ENCODE measurements around the gene CLSTN1.

CLSTN1 gene

DNA sequence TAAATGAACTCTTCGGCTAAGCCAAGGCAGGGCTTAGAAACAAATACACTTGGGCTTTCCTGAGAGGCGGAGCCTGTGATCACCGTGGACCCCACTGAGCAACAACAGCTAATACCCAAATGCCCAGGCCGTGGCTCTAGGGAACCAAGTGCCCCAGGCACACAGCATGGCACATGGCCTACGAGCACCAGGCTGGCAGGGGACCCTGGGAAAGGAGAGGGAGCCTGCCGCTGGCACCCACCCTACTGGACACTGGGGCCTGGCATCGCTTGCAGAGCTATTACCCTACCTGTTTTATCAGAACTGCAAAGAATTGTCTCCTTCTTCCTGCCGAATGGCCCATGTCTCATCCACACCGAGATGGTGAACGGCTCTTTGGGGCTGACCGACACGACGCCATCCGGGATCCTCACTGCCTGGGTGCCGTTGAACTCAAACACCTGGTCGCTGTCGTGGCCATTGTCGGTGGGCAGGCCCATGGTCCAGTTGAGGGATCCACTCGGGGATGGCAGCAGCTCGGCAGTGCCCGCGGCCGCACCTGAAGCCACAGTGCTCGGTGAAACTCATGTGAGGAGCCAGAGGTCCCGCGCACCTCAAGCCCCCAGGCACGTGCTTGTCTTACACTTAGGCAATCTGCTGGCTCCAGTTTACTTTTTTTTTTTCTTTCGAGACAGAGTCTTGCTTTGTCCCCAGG is 79.5 kb downstream of the CLSTN1 start:
- no peak for TF ChIP-seq SNAI2 (CRISPR knock-in tag; IDR thresholded peaks at IDR 0.05)
- TF ChIP-seq, protein P1, sequence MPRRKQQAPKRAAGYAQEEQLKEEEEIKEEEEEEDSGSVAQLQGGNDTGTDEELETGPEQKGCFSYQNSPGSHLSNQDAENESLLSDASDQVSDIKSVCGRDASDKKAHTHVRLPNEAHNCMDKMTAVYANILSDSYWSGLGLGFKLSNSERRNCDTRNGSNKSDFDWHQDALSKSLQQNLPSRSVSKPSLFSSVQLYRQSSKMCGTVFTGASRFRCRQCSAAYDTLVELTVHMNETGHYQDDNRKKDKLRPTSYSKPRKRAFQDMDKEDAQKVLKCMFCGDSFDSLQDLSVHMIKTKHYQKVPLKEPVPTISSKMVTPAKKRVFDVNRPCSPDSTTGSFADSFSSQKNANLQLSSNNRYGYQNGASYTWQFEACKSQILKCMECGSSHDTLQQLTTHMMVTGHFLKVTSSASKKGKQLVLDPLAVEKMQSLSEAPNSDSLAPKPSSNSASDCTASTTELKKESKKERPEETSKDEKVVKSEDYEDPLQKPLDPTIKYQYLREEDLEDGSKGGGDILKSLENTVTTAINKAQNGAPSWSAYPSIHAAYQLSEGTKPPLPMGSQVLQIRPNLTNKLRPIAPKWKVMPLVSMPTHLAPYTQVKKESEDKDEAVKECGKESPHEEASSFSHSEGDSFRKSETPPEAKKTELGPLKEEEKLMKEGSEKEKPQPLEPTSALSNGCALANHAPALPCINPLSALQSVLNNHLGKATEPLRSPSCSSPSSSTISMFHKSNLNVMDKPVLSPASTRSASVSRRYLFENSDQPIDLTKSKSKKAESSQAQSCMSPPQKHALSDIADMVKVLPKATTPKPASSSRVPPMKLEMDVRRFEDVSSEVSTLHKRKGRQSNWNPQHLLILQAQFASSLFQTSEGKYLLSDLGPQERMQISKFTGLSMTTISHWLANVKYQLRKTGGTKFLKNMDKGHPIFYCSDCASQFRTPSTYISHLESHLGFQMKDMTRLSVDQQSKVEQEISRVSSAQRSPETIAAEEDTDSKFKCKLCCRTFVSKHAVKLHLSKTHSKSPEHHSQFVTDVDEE (CRISPR knock-in tag; IDR thresholded peaks at IDR 0.05) = no peak
- TF ChIP-seq POU6F1 (CRISPR knock-in tag; IDR thresholded peaks at IDR 0.05; ENCODE audit: borderline replicate concordance, low read depth) = no peak
- TF ChIP-seq ISL1 (CRISPR knock-in tag; IDR thresholded peaks at IDR 0.05) = no peak
- no peak for TF ChIP-seq CSRNP3 (CRISPR knock-in tag; IDR thresholded peaks at IDR 0.05)
- no peak for TF ChIP-seq ZNF8 (CRISPR knock-in tag; IDR thresholded peaks at IDR 0.05)
- TF ChIP-seq GLIS3 (CRISPR knock-in tag; IDR thresholded peaks at IDR 0.05) = no peak
- TF ChIP-seq BACH2 (CRISPR knock-in tag; IDR thresholded peaks at IDR 0.05; ENCODE audit: borderline replicate concordance) = no peak
- TF ChIP-seq, protein P2, sequence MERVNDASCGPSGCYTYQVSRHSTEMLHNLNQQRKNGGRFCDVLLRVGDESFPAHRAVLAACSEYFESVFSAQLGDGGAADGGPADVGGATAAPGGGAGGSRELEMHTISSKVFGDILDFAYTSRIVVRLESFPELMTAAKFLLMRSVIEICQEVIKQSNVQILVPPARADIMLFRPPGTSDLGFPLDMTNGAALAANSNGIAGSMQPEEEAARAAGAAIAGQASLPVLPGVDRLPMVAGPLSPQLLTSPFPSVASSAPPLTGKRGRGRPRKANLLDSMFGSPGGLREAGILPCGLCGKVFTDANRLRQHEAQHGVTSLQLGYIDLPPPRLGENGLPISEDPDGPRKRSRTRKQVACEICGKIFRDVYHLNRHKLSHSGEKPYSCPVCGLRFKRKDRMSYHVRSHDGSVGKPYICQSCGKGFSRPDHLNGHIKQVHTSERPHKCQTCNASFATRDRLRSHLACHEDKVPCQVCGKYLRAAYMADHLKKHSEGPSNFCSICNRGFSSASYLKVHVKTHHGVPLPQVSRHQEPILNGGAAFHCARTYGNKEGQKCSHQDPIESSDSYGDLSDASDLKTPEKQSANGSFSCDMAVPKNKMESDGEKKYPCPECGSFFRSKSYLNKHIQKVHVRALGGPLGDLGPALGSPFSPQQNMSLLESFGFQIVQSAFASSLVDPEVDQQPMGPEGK (CRISPR knock-in tag; IDR thresholded peaks at IDR 0.05; ENCODE audit: borderline replicate concordance) = no peak
- no peak for TF ChIP-seq ZNF70 (CRISPR knock-in tag; IDR thresholded peaks at IDR 0.05)
- TF ChIP-seq ZC3H10 (CRISPR knock-in tag; IDR thresholded peaks at IDR 0.05) = no peak
- TF ChIP-seq ZFP3 (CRISPR knock-in tag; IDR thresholded peaks at IDR 0.05) = no peak
- no peak for ATAC-seq

- TF ChIP-seq ISL1 (CRISPR knock-in tag; IDR thresholded peaks at IDR 0.05) (no peak), TOX (CRISPR knock-in tag; IDR thresholded peaks at IDR 0.05; ENCODE audit: borderline replicate concordance) (no peak), ARNTL (CRISPR knock-in tag; IDR thresholded peaks at IDR 0.05; ENCODE audit: borderline replicate concordance, low read depth) (no peak), ZNF8 (CRISPR knock-in tag; IDR thresholded peaks at IDR 0.05) (no peak), POU6F1 (CRISPR knock-in tag; IDR thresholded peaks at IDR 0.05; ENCODE audit: borderline replicate concordance, low read depth) (no peak), ZC3H10 (CRISPR knock-in tag; IDR thresholded peaks at IDR 0.05) (no peak), BACH2 (CRISPR knock-in tag; IDR thresholded peaks at IDR 0.05; ENCODE audit: borderline replicate concordance) (no peak), GLIS3 (CRISPR knock-in tag; IDR thresholded peaks at IDR 0.05) (no peak), SNAI2 (CRISPR knock-in tag; IDR thresholded peaks at IDR 0.05) (no peak), PPARA (CRISPR knock-in tag; IDR thresholded peaks at IDR 0.05; ENCODE audit: borderline replicate concordance) (no peak), OSR1 (CRISPR knock-in tag; IDR thresholded peaks at IDR 0.05) (no peak)
- TF ChIP-seq, protein P3, sequence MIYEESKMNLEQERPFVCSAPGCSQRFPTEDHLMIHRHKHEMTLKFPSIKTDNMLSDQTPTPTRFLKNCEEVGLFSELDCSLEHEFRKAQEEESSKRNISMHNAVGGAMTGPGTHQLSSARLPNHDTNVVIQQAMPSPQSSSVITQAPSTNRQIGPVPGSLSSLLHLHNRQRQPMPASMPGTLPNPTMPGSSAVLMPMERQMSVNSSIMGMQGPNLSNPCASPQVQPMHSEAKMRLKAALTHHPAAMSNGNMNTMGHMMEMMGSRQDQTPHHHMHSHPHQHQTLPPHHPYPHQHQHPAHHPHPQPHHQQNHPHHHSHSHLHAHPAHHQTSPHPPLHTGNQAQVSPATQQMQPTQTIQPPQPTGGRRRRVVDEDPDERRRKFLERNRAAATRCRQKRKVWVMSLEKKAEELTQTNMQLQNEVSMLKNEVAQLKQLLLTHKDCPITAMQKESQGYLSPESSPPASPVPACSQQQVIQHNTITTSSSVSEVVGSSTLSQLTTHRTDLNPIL (CRISPR knock-in tag; IDR thresholded peaks at IDR 0.05; ENCODE audit: low read depth) = no peak
- ATAC-seq = no peak
Measured at GRCh38 chr1:9737671-9738070, 86.1 kb downstream of the CLSTN1 start.

DNA sequence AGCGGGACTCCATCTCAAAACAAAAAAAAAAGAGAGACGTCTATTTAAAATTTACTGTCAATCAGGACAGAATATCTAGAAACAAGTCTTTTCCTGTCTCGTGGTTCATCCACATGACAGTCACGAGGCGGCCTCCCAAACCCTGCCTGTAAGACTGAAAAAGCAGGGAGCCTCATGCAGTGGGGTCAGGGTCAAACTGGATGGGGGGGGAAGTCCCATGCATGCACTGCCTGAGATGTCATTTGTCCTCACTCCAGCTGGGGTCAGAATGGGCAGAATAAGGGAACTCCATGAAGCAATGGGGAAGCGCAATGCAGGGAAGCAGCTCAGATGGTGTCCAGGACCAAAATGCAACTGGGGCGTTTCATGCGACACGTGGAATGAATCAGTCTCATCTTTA is 86.7 kb downstream of the CLSTN1 start:
- no peak for ATAC-seq
- TF ChIP-seq RARB (CRISPR knock-in tag; IDR thresholded peaks at IDR 0.05) (no peak), OSR1 (CRISPR knock-in tag; IDR thresholded peaks at IDR 0.05) (no peak), ZNF8 (CRISPR knock-in tag; IDR thresholded peaks at IDR 0.05) (no peak), GLIS3 (CRISPR knock-in tag; IDR thresholded peaks at IDR 0.05) (no peak), SNAI2 (CRISPR knock-in tag; IDR thresholded peaks at IDR 0.05) (no peak), ZNF70 (CRISPR knock-in tag; IDR thresholded peaks at IDR 0.05) (no peak), ISL1 (CRISPR knock-in tag; IDR thresholded peaks at IDR 0.05) (no peak)
- TF ChIP-seq, protein P3 (CRISPR knock-in tag; IDR thresholded peaks at IDR 0.05; ENCODE audit: low read depth) = no peak
